HG03460 (cell line): Measurements from ENCODE around the gene POLQ.
"Not testable (repeated sequence)": the region's sequence is repeated elsewhere in the genome, so short reads cannot be mapped to it uniquely, and the experiment has no call there.

ENCODE experiments used
- ATAC-seq: cut with Tn5 transposase; IDR thresholded peaks from one replicate; pipeline ENCODE4 v1.9.1; 2021; ENCODE audit not compliant: unreplicated experiment

Gene POLQ

GRCh38 chr3:121514496-121514895 is 31.3 kb downstream of the POLQ start:
- no peak for ATAC-seq

DNA sequence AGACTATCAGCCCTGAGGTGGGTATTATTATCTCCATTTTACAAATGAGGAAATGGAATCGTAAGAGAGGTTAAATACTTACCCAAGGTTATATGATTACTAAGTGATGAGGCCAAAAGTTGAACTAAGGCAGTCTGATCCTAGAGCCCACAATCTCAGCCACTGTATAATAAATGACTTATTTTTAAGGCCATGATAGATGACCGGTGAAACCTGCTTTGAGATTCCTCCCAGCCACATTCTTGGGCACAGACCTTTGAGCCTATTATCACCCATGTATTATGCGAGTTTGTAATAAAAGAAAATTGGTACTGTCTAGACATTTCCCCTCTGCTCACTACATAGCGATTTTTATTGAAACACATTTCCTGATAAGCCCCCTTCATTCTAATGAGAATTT is 37.4 kb downstream of the POLQ start:
- no peak for ATAC-seq

DNA sequence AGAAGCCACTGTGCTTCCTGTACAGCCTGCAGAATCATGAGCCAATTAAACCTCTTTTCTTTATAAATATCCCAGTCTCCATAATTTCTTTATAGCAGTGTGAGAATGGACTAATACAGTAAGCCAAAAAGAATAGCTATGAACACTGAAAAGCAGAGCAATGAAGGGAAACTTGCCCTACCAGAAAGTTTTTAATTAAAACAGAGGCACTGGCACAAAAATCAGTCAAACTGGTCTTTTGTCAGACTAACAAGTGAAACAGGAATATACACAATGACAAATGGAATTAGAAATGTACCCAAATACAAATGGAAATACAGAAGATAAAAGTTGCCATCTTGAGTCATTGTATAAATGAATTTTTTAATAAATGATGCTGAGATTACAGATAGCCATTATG is 40.5 kb downstream of the POLQ start:
- ATAC-seq = no peak

- no peak for ATAC-seq
These were observed 41.2 kb downstream of the POLQ start for GRCh38 chr3:121504618-121505017.

GRCh38 chr3:121496786-121497185 is 49.0 kb downstream of the POLQ start:
- ATAC-seq = no peak

DNA sequence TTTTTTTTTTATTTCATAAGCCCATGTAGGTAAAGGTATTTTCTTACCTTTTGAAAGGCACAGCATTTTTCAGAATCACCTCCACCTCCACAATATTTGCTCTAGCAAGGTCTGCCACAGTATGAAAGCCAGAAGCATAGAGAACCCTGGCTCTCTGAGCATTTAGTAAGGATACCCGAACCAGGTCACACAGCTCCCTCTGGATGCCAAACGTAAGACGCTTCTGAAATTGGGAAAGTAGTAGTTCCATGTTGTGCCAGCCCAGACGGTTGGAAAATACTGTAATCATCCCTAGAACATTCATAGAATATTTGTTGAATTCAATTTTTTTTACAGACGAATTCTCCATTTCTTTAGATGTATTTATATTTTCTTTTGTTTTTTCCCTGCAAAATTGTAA is 52.4 kb downstream of the POLQ start:
- no peak for ATAC-seq

DNA sequence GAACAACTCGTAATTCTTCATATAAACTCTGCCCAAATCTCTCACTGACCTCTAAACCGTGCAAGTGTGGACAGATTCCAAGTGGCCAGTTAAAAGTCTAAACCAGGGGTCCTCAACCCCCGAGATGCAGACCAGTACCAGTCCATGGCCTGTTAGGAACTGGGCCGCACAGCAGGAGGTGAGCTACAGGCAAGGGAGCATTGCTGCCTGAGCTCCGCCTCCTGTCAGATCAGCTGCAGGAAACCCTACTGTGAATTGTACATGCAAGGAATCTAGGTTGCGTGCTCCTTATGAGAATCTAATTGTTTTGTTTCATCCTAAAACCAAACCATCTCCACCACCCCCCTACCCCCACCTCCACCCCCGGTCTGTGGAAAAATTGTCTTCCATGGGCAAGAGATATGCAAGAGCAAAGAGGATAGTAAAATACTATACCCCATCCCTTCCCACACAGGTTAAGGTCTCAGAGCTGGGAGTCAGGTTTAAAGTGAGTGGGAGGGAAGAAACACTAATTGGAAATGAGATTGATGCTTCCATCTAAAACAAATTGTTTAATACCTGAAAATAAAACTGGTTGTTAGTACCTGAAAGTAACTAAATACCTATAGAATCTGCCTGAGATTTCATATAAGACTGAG is 54.0 kb downstream of the POLQ start:
- ATAC-seq = no peak

DNA sequence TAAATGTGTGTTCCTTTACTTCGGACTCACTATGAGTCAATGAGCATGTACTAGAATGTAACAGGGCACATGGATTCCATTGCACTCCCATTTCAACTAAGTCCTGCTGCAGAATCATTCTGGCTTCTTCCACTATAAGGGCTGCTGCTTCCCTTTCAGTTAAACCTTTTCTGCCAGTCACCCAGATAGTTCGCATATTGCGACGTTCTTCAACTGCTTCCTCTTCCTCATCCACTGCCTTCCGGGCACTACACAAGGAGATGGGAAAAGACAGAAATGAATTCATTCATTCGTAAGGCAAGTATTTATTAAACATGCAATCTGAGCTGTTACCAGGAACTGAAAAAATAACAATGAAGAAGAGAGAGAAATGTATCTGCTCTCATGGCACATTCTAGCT is 55.6 kb downstream of the POLQ start:
- no peak for ATAC-seq

- no peak for ATAC-seq
These were observed 57.2 kb downstream of the POLQ start for GRCh38 chr3:121488628-121489027.

DNA sequence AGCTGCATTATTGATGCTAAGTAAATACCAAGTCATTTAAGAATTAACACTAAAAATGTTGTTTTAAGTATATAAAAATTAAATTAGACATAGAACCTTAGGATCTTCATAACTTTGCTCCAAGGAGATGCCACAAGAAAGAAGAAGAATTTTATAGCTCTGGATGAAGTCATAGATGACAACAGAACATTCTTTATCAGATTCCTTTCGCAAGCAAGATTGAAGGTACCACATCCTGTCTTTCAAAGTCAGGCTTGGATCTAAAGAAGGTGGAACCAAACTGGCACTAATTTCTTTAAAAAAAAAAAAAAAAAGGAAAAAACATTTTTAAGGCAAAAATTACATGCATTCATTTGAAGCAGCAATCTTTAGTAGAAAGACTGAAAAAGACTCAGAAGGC is 62.5 kb downstream of the POLQ start:
- no peak for ATAC-seq

DNA sequence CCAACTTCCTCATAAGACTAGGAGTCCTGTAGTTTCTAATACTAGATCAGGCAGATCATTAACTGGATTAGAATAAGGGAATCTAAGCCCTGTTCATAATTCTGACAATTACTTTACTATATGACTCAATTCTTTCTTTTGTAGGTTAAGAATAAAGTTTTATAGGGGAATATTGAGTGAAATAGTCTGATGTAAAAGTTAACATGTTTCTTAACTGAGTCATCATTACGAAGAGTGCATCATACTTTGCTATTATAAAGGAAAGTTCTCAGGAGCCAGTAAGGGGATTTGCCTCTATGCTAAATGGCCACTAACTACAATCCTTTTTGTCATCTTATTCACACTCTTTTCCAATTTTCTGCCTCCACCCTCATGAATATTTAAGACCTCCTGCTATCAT is 63.1 kb downstream of the POLQ start:
- ATAC-seq = no peak

DNA sequence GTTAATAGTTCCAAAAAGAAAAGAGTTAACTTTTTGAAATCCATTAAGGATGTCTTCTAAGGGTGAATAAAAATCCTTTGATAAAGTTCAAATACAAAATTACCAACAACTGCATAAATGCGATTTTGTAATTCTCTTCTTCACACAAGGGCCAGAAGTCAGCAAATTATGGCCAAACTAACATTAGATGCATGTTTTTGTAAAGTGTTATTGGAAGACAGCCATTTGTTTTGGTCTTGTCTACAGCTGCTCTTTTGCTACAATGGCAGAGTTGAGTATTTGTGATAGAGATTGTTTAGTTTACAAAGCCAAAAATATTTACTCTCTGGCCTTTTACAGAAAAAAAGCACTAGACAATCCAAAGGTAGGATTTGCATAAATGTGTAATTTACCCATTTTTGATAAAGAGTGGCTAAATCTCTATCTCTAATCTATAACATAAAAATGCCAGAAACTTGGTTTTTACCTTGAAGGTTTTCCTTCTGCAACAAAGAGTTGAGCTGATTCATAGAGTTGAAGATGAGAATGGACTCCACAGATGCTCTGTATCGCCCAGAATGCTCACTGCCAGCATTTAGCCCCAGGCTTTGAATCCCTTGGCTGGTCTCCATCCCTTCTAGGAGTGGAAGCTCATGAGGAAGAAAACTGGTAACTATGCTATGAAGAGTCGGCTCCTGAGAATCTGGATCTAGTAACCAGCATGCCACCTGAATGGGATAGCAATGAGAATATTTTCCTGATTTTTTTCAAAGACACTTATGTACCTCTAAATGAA is 64.5 kb downstream of the POLQ start:
- ATAC-seq = no peak

DNA sequence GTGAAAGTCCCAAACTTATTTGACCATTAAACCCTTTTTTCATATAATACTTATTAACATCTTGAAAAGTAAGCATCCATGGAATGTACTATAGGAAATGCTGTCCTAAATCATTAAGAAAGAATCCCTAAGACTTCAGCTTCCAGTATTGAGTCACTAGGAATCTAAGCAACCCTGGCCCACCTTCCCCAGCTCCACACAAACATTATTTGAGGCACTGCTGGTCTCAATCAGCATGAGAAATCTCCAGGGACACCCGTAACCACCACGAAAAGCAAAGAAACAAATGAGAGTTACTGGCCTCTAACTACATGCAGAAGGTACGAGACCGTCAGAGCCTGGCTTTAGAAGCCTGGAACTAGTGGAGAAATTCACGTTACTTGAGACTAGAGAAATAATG is 68.2 kb downstream of the POLQ start:
- no peak for ATAC-seq

DNA sequence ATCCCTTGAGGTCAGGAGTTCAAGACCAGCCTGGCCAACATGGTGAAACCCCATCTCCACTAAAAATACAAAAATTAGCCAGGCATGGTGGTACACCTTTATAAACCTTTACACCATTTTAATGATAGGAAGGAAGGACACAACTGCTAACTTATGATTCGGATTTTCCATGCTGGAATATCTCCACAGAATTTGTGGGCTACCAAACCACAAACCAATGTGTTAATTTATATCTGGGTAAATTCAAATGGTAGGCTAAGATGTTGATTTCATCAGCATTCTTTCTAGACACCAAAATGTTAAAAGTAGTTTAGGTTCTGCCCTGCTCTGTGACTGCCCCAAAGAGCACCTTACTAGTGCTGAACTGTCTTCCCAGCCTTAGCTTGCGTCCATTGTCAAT is 72.8 kb downstream of the POLQ start:
- ATAC-seq = no peak

- no peak for ATAC-seq
These were observed 78.7 kb downstream of the POLQ start for GRCh38 chr3:121467085-121467484.

- no peak for ATAC-seq
These were observed 82.0 kb downstream of the POLQ start for GRCh38 chr3:121463745-121464144.

DNA sequence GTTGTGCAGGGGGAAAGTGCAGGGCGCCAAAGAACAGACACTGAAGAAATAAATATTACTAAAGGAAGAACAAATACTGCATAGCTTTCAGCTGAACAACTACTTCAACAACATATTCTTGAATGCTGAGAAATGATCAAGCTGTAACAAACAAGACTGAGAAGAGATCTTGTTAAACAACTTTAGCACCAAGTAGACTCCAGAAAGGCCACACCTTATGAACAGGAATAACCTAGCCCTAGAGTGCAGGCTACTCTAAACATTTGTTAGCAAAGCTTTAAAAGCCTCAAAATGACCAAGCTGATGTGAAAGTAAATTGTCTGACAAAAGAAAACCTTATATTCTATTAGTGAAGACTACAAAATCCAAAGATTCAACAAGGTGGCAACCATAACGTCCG is 83.2 kb downstream of the POLQ start:
- ATAC-seq = no peak

GRCh38 chr3:121451752-121452151 is 94.0 kb downstream of the POLQ start:
- not testable (repeated sequence) for ATAC-seq

DNA sequence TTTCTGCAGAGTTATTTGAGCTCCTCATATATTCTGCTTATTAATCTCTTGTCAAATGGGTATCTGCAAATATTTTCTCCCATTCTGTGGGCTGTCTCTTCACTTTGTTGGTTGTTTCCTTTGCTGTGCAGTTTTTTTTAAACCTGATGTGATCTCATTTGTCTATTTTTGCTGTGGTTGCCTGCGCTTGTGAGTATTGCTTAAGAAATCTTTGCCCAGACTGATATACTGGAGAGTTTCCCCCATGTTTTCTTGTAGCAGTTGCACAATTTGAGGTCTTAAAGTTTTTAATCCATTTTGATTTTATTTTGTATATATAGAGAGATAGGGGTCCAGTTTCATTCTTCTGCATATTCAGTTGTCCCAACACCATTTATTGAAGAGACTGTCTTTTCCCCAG is 102.3 kb downstream of the POLQ start:
- no peak for ATAC-seq

- ATAC-seq = no peak
These were observed 109.1 kb downstream of the POLQ start for GRCh38 chr3:121436641-121437040.

DNA sequence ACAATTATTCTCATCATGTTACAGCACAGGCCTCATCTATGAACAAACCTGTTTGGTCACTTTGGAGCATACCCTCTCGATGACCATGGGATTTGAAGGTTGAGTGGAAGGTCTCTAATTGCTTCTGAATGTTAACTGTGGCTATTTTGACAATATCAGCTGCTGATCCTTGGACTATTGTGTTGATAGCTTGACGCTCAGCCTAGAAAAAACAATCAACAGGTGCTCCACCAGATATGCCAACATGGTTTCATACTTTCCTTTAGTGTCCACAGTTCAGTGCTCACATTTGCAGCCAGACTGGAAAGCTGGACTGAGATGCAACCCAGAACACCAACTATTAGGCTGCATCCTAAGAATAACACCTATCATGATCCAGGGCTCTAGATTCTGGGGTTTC is 109.7 kb downstream of the POLQ start:
- no peak for ATAC-seq

DNA sequence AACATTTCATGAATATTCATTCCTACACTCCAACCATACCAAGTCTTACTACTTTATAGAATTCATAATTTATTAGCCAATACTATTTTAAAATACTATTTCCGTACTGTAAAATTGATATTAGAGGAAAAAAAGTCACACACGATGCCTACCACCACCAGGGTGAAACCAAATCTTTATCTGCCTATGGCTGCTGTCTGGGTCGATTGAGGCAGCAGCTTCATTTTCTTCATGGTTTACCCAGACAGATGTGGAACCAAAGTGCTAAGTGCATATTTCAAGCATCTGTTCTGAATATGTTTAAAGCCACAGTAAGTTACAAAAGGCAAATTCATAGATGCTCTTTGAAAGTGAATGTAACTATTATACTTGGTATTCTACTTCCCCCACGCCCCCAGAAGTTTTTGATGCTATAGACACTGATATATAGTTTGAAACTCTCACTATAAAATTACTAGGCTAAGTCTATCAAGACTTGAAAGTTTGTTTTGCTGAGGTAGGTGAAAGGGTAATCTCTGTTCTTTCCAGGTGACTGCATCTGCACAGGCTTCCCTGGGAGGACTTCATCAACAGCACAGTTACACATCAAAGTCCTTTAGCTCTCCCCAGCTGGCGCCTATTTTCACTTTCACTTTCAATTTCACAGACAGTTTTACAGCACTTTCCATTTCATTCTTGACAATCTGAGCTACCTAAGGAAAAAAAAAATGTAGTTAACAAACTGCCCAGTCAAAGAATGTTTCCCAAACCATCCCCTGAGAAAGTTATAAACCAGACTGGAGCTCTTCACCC is 113.9 kb downstream of the POLQ start:
- peak; percentile 89 for ATAC-seq
